ENCODE measurements around the gene MED22. TPM values are rescaled to one million over a fixed set of nuclear protein-coding genes. Genes with fewer than 3 reads are reported as not detected.

MED22 gene
- 34.2 TPM for polyA plus RNA-seq (2013, experiment 1 of 2)
- polyA plus RNA-seq (2013, experiment 2 of 2) = 35.9 TPM

DNA sequence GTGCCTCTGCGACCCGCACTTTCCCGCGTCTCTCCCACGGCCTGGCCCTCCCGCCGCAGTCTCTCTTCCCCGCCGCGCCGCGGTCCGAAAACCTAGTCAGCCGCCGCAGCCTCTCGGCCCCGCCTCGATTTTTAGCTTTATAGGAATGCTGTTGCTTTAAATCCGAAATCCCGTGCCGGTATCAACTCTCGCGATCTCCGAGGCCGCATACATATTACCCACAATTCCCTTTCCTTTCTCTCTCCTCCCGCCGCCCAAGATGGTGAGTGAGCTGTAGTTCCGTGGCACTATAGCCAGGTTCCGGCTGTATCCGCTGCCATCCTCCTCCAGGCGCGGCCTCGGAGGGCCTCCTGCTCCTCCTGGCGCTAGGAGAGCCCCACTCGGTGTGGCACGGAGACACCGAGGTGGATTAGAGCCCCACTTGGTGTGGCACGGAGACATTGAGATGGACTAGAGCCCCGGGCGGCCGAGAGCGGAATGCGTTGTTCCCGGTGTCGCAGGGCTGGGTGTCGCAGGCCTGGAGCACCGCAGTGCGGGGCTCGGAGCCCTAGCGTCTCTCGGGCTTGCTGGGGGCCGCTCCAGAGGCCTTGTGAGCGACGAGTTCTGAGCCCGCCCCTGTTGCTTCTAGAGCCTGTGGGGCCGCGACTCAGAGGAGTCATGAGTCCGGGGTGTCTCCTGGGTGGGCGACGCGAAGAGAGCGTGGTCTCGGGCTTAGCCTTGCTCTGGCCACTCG lies at the start of gene MED22, which contains the start of gene RPL7A:
Gene MED22 (minus strand): TSS at position 147 of the 733 bp plus-strand sequence. CDS start 1,469 bp downstream, outside the sequence.
Gene RPL7A (plus strand): TSS at position 234 of the 733 bp plus-strand sequence. CDS start 26 bp downstream, at position 260.
- Histone ChIP-seq H3K9me3 (replicated peaks in 1 of 2; ENCODE audit: control insufficient read depth in 2 of 2, insufficient read depth in 1 of 2, low read depth in 1 of 2, low read length in 2 of 2) (peaks cover 0 to 5% of the 10 kb centered on the region in 2 donors), H3K4ac (ENCODE audit: low read length) (peak within 1 kb of the TSS; percentile 99), H3K27me3 (ENCODE audit: control insufficient read depth in 3 of 3, insufficient read depth in 3 of 3, low read depth in 1 of 3, low read length in 3 of 3) (no peaks in the 10 kb centered on the region), H4K8ac (ENCODE audit: low read depth, low read length) (peak within 1 kb of the TSS; percentile 77), H3K4me3 (ENCODE audit: low read length in 2 of 2) (peak within 1 kb of the TSS; percentile 89 to 100), H2AK5ac (ENCODE audit: low read depth, low read length) (peak within 1 kb of the TSS; percentile 99), H2BK12ac (ENCODE audit: low read length) (no peak within 1 kb of the TSS), H3K23ac (ENCODE audit: low read depth, low read length, poor library complexity) (peak within 1 kb of the TSS; percentile 99), H3K79me1 (ENCODE audit: low read depth, low read length) (peaks cover 25% of the 10 kb centered on the region), H4K91ac (ENCODE audit: low read depth, low read length, poor library complexity) (peak within 1 kb of the TSS; percentile 97), H2BK15ac (ENCODE audit: low read length) (peak within 1 kb of the TSS; percentile 3), H3K14ac (ENCODE audit: low read length) (peak within 1 kb of the TSS; percentile 95), H2BK120ac (ENCODE audit: low read depth, low read length) (peak within 1 kb of the TSS; percentile 82), H3K9ac (ENCODE audit: low read depth, low read length, poor library complexity) (peak within 1 kb of the TSS; percentile 99), H2BK5ac (ENCODE audit: low read length) (peak within 1 kb of the TSS; percentile 97), H3K4me1 (ENCODE audit: control insufficient read depth in 2 of 2, insufficient read depth in 1 of 2, low read depth in 1 of 2, low read length in 2 of 2) (peaks cover 7 to 15% of the 10 kb centered on the region in 2 donors), H3K27ac (replicated peaks; ENCODE audit: low read length) (peak within 1 kb of the TSS; percentile 90), H2AFZ (ENCODE audit: low read length) (peak within 1 kb of the TSS; percentile 89), H3K36me3 (replicated peaks in 1 of 2; ENCODE audit: control insufficient read depth in 2 of 2, insufficient read depth in 2 of 2, low read length in 2 of 2) (peaks cover 70 to 81% of the 10 kb centered on the region in 2 donors), H3K4me2 (ENCODE audit: insufficient read depth, low read length, poor library complexity, severe bottlenecking) (peak within 1 kb of the TSS; percentile 86), H3K18ac (ENCODE audit: low read length) (peak within 1 kb of the TSS; percentile 100)
- WGBS, 2 donors (ENCODE audit: extremely low coverage in 2 of 2, insufficient read length in 2 of 2, insufficient replicate concordance in 1 of 2) = no CpG with 5 or more reads among the region's 64 CpGs
- DNase-seq (ENCODE audit: low spot score) = peak; percentile 95

DNA sequence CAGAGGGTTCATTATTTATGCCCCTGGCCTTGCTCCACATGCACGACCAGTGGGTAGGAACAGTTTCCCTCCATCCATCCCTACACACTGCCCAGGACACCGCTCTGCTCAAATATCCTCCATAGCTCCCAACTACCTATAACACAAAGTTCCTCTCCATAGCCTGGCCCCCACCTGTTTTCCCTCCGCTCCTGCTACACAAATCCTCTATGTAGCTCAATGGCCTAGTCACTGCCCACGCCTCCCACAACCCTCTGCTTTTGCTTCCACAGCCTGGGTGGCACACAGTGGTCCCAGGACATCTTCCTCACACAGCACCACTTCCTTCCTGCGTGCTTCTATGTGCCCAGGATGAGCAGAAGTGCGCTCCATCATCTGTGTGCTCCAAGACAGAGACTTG lies 49.4 kb upstream of the MED22 start:
- Histone ChIP-seq H4K91ac (ENCODE audit: low read depth, low read length, poor library complexity) (no peak overlapping the region), H3K18ac (ENCODE audit: low read length) (peak overlapping the region; percentile 27), H3K23ac (ENCODE audit: low read depth, low read length, poor library complexity) (no peak overlapping the region), H3K9me3 (replicated peaks in 1 of 2; ENCODE audit: control insufficient read depth in 2 of 2, insufficient read depth in 1 of 2, low read depth in 1 of 2, low read length in 2 of 2) (no peaks in the 10 kb centered on the region), H2AFZ (ENCODE audit: low read length) (no peak overlapping the region), H3K27ac (replicated peaks; ENCODE audit: low read length) (no peak overlapping the region), H2BK12ac (ENCODE audit: low read length) (no peak overlapping the region), H3K79me1 (ENCODE audit: low read depth, low read length) (no peaks in the 10 kb centered on the region), H3K27me3 (ENCODE audit: control insufficient read depth in 3 of 3, insufficient read depth in 3 of 3, low read depth in 1 of 3, low read length in 3 of 3) (peaks cover 0 to 2% (median 2%) of the 10 kb centered on the region in 3 experiments), H2BK15ac (ENCODE audit: low read length) (no peak overlapping the region), H3K4me1 (ENCODE audit: control insufficient read depth in 2 of 2, insufficient read depth in 1 of 2, low read depth in 1 of 2, low read length in 2 of 2) (peaks cover 0 to 3% of the 10 kb centered on the region in 2 donors), H3K14ac (ENCODE audit: low read length) (no peak overlapping the region), H2AK5ac (ENCODE audit: low read depth, low read length) (peak overlapping the region; percentile 18), H3K4ac (ENCODE audit: low read length) (no peak overlapping the region), H3K9ac (ENCODE audit: low read depth, low read length, poor library complexity) (no peak overlapping the region), H4K8ac (ENCODE audit: low read depth, low read length) (no peak overlapping the region), H2BK120ac (ENCODE audit: low read depth, low read length) (no peak overlapping the region), H3K36me3 (replicated peaks in 1 of 2; ENCODE audit: control insufficient read depth in 2 of 2, insufficient read depth in 2 of 2, low read length in 2 of 2) (peaks cover 0 to 2% of the 10 kb centered on the region in 2 donors), H3K4me2 (ENCODE audit: insufficient read depth, low read length, poor library complexity, severe bottlenecking) (no peak overlapping the region), H2BK5ac (ENCODE audit: low read length) (no peak overlapping the region), H3K4me3 (ENCODE audit: low read length in 2 of 2) (no peak overlapping the region)
- no CpG with 5 or more reads among the region's 6 CpGs for WGBS, 2 donors (ENCODE audit: extremely low coverage in 2 of 2, insufficient read length in 2 of 2, insufficient replicate concordance in 1 of 2)
- no peak for DNase-seq (ENCODE audit: low spot score)

GRCh38 chr9:133396952-133397351 lies 49.0 kb upstream of the MED22 start:
- Histone ChIP-seq H2BK5ac (ENCODE audit: low read length) (no peak overlapping the region), H4K91ac (ENCODE audit: low read depth, low read length, poor library complexity) (no peak overlapping the region), H2BK12ac (ENCODE audit: low read length) (no peak overlapping the region), H2AFZ (ENCODE audit: low read length) (no peak overlapping the region), H3K27ac (replicated peaks; ENCODE audit: low read length) (no peak overlapping the region), H3K9ac (ENCODE audit: low read depth, low read length, poor library complexity) (no peak overlapping the region), H3K4me1 (ENCODE audit: control insufficient read depth in 2 of 2, insufficient read depth in 1 of 2, low read depth in 1 of 2, low read length in 2 of 2) (peaks cover 0 to 3% of the 10 kb centered on the region in 2 donors), H4K8ac (ENCODE audit: low read depth, low read length) (no peak overlapping the region), H3K36me3 (replicated peaks in 1 of 2; ENCODE audit: control insufficient read depth in 2 of 2, insufficient read depth in 2 of 2, low read length in 2 of 2) (peaks cover 0 to 2% of the 10 kb centered on the region in 2 donors), H2AK5ac (ENCODE audit: low read depth, low read length) (peak overlapping the region; percentile 18), H3K4me3 (ENCODE audit: low read length in 2 of 2) (no peak overlapping the region), H2BK120ac (ENCODE audit: low read depth, low read length) (no peak overlapping the region), H3K18ac (ENCODE audit: low read length) (no peak overlapping the region), H2BK15ac (ENCODE audit: low read length) (no peak overlapping the region), H3K4me2 (ENCODE audit: insufficient read depth, low read length, poor library complexity, severe bottlenecking) (no peak overlapping the region), H3K14ac (ENCODE audit: low read length) (no peak overlapping the region), H3K4ac (ENCODE audit: low read length) (no peak overlapping the region), H3K23ac (ENCODE audit: low read depth, low read length, poor library complexity) (no peak overlapping the region), H3K79me1 (ENCODE audit: low read depth, low read length) (no peaks in the 10 kb centered on the region), H3K27me3 (ENCODE audit: control insufficient read depth in 3 of 3, insufficient read depth in 3 of 3, low read depth in 1 of 3, low read length in 3 of 3) (peaks cover 0 to 2% (median 2%) of the 10 kb centered on the region in 3 experiments), H3K9me3 (replicated peaks in 1 of 2; ENCODE audit: control insufficient read depth in 2 of 2, insufficient read depth in 1 of 2, low read depth in 1 of 2, low read length in 2 of 2) (no peaks in the 10 kb centered on the region)
- no CpG with 5 or more reads among the region's 14 CpGs for WGBS, 2 donors (ENCODE audit: extremely low coverage in 2 of 2, insufficient read length in 2 of 2, insufficient replicate concordance in 1 of 2)
- DNase-seq (ENCODE audit: low spot score) = no peak

GRCh38 chr9:133394687-133395271 lies 46.8 kb upstream of the MED22 start:
- Histone ChIP-seq H3K18ac (ENCODE audit: low read length) (peak overlapping the region; percentile 27), H3K9ac (ENCODE audit: low read depth, low read length, poor library complexity) (peak overlapping the region; percentile 54), H4K91ac (ENCODE audit: low read depth, low read length, poor library complexity) (no peak overlapping the region), H4K8ac (ENCODE audit: low read depth, low read length) (no peak overlapping the region), H3K4me1 (ENCODE audit: control insufficient read depth in 2 of 2, insufficient read depth in 1 of 2, low read depth in 1 of 2, low read length in 2 of 2) (peaks cover 0 to 3% of the 10 kb centered on the region in 2 donors), H2AFZ (ENCODE audit: low read length) (no peak overlapping the region), H3K27me3 (ENCODE audit: control insufficient read depth in 3 of 3, insufficient read depth in 3 of 3, low read depth in 1 of 3, low read length in 3 of 3) (peaks cover 0 to 2% (median 2%) of the 10 kb centered on the region in 3 experiments), H2BK12ac (ENCODE audit: low read length) (no peak overlapping the region), H2BK5ac (ENCODE audit: low read length) (no peak overlapping the region), H3K14ac (ENCODE audit: low read length) (no peak overlapping the region), H2AK5ac (ENCODE audit: low read depth, low read length) (peak overlapping the region; percentile 43), H2BK15ac (ENCODE audit: low read length) (no peak overlapping the region), H3K4me3 (ENCODE audit: low read length in 2 of 2) (no peak overlapping the region), H2BK120ac (ENCODE audit: low read depth, low read length) (no peak overlapping the region), H3K4ac (ENCODE audit: low read length) (peak overlapping the region; percentile 6), H3K23ac (ENCODE audit: low read depth, low read length, poor library complexity) (no peak overlapping the region), H3K27ac (replicated peaks; ENCODE audit: low read length) (no peak overlapping the region), H3K79me1 (ENCODE audit: low read depth, low read length) (no peaks in the 10 kb centered on the region), H3K4me2 (ENCODE audit: insufficient read depth, low read length, poor library complexity, severe bottlenecking) (no peak overlapping the region), H3K9me3 (replicated peaks in 1 of 2; ENCODE audit: control insufficient read depth in 2 of 2, insufficient read depth in 1 of 2, low read depth in 1 of 2, low read length in 2 of 2) (peaks cover 4 to 6% of the 10 kb centered on the region in 2 donors), H3K36me3 (replicated peaks in 1 of 2; ENCODE audit: control insufficient read depth in 2 of 2, insufficient read depth in 2 of 2, low read length in 2 of 2) (no peaks in the 10 kb centered on the region)
- no CpG with 5 or more reads among the region's 8 CpGs for WGBS, 2 donors (ENCODE audit: extremely low coverage in 2 of 2, insufficient read length in 2 of 2, insufficient replicate concordance in 1 of 2)
- no peak for DNase-seq (ENCODE audit: low spot score)
